GM19025 (cell line): ENCODE measurements around the gene ZAP70.
"Not testable (repeated sequence)": the region's sequence is repeated elsewhere in the genome, so short reads cannot be mapped to it uniquely, and the experiment has no call there.

Experiments used
- ATAC-seq: cut with Tn5 transposase; IDR thresholded peaks from one replicate; pipeline ENCODE4 v1.9.1; 2021; ENCODE audit warnings: mild to moderate bottlenecking, low read depth, moderate library complexity; ENCODE audit not compliant: unreplicated experiment

The ZAP70 gene

DNA sequence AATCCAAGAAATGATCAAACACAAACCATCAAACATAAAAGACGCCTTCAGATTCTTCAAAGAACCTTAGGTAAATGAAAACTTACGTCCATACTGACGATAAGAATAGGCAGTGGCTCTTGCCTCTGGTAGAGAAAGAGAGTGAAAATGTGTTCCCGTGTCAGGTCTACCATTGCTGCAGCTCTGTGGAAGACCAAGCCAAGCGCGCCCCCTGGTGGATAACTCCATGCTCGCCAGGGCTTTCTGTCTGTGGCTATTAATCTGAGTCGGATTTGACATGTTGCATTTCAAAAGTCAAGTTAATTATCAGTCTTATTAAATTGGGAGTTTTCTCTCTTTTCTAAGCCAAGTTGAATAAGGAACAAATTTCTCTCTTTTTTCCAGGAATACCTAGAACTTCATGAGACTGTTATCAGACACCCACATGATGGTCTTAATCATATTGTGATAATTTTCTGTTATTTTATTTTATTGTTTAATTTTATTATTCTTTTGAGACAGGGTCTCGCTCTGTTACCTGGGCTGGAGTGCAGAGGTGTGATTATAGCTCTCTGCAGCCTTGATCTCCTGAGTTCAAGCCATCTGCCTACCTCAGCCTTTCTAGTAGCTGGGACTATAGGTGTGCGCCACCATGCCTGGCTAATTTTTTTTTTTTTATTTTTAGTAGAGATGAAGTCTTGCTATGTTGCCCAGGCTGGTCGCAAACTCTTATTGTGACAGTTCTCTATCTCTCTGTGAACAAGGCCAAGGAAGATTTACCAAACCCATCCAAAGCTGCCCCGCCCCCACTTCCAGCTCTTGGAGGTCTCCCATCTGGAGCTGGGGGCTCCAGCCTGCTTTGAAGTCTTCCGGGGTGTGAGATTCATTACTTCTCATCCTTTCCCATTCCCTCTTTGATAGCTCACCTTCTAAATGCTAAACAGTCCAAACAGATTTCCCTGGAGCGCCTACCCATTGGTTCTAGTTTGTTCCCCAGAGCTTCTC, 15.8 kb upstream of the ZAP70 start:
- ATAC-seq, result no peak

DNA sequence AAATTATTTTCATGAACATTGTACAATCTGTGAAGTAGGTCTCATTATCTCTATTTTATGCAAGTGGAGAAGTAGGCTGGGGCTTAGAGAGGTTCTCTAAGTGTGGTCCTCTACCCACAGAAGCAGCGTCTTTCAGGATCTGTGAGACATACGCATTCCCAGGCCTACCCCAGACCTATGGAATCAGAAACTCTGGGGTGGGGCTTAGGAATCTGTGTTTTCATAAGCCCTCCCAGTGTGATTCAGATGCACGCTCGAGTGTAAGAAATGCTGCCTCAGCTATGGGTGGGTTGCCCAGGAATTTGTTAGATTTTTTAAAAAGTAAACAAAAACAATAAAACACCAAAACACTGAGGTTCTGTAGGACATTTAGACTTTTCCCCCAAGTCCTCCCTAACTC, 14.8 kb upstream of the ZAP70 start:
- no peak for ATAC-seq

DNA sequence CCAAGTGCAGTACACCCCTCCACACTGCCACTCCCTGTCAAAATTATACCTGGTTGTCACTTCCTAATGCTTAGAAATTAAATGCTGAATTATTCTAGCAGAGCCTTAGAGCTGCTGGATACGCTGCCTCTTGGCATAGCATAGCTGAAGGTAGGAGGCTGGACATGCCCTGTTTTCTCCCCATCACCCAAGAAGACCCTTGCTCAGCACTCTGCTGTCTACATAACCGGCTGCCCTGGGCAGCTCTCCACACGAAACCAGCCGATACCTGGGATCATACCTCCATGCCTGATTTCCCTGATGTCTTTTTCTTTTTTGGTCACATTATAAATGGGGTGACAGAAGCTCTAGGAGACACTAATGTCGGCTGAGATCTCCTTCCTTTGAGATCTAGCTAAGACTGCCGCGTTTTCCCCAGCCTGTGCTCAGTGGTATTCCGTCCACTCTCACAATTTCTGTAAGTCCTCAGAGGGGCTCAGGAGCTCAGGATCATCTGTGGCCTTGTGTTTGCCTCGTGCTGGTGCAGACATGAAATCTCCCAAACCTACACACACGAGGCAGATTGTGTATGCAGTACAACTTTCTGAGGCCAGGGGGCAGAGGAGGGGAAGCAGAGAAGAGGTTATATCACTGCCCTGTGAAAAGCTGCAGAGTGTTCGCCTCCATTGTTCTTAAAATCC, 13.5 kb upstream of the ZAP70 start:
- no peak for ATAC-seq

DNA sequence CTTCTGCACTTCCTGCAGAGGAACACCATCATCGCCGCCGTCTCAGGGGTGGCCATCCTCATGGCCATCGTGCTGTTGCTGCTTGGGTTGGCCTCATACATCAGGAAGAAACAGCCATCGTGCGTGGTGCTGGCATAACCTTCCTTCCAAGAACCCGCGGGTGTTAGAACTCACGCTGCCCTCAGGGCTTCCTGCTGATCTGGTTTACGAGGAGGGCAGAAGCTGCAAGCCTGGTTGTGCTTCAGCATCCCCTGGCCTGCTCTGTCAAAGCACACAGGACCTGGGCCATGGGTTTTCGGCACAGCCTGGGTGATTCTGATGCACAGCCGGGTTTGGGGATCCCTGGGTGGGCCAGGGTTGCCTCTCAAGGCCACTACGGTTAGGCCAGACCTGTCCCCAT, 12.2 kb upstream of the ZAP70 start:
- ATAC-seq, result no peak

DNA sequence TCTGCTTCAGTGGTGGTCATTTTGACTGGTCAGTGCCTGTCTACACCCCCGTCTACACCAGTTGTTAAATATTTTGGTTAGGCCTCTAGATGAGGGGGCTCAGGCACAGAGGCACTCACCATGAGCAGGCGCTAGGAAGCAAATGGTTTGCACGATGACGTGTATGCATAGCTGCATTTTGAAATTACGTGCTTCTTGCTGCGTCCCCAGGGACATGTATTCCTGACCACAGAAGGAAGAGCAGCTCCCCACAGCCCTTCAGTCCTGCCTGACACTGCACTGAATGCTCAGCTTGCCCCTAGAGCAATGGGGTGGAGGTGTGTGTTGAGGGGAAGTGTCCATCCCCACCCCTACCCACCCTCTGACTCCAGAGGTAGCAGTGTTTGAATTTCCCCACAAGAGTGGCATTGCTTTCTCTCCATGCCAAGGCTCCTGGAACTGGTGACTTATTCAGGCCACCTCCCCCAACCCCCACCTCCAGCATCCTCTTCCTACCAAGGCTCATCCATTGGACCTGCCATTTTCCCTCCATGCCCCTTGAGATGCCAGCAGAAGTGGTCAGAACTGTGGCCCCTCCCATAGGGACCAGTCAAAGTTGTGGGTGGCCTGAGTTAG, 11.4 kb upstream of the ZAP70 start:
- no peak for ATAC-seq

DNA sequence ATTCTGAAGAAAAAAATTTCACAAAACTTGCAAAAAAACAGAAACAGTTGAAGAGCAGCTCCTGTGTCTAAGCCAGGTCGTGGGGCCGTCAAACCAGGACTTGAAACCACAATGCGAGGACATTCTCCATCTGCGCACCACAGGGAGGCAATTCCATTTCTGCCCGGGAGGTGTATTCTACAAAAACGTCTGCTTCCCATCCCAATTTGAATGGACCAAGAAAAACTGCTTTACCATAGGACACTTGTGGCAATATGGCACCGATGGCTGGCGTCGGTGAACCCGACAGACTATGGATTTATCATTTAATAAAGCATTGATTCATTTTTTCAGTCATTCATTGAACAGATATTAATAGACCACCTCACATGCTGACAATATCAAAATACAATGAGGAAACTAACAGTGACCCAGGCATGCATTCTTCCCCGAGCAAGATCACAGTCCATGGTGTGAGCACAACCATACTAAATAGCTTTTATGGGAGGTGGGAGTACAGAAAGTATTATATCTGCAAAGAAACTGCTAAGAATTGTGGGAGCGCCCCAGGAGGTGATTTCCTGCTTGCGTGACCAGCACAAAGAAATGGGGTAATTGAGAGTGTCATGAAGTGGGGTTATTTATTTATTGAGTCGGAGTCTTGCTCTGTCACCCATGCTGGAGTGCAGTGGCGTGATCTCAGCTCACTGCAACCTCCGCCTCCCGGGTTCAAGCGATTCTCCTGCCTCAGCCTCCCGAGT, 10.5 kb upstream of the ZAP70 start:
- no peak for ATAC-seq

DNA sequence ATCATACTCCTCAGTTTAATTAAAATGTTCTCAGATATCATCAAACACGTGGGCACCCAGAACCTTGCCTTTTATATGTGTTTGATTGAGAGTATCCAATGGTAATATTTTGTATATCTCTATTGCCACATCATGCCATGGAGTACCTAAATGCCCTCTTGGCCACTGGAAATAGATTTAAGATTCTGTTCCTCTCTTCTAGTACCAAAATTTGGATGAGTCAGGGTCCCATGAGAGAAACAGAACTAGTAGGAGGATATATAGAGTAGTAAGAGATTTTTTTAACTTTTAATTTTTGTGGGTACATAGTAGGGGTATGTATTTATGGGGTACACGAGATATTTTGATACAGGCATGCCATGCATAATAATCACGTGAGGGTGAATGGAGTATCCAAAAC, 9.6 kb upstream of the ZAP70 start:
- no peak for ATAC-seq

DNA sequence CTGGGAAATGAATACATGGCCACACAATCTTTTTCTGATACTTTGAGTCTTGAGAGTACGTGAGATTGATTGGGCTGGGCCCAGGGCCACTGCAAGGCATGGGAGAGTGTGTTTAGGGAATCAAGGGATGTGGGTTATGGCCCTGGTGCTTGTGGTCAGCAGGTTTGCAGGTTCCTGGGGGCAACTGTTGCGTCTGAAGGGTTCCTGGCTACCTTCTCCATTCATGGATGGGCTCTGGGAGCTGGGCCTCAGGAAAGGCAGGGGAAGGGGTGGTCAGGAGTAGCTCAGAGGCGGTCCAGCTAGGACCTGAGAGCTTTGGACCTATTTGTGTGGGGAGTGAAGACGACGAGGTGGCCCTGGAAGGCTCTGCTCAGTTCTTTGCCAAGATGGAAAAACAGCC, 8.4 kb upstream of the ZAP70 start:
- ATAC-seq, result no peak

DNA sequence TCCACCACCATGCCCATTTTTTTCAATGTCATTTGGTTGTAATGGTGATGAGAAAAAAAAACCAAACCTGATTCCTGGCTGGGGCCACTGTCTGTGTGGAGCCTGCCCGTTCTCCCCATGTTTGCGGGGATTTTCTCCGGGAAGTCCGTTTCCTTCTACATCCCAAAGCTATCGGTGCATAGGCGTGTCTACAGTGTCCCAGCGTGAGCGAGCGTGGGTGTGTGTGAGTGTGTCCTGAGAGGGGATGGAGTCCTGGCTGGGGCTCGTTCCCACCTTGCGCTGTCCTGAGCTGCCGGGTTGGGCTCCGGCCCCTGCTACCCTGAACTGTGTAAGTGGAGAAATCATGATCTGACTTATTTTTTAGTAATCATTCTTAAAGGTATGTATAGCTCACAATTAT, 7.3 kb upstream of the ZAP70 start:
- no peak for ATAC-seq

DNA sequence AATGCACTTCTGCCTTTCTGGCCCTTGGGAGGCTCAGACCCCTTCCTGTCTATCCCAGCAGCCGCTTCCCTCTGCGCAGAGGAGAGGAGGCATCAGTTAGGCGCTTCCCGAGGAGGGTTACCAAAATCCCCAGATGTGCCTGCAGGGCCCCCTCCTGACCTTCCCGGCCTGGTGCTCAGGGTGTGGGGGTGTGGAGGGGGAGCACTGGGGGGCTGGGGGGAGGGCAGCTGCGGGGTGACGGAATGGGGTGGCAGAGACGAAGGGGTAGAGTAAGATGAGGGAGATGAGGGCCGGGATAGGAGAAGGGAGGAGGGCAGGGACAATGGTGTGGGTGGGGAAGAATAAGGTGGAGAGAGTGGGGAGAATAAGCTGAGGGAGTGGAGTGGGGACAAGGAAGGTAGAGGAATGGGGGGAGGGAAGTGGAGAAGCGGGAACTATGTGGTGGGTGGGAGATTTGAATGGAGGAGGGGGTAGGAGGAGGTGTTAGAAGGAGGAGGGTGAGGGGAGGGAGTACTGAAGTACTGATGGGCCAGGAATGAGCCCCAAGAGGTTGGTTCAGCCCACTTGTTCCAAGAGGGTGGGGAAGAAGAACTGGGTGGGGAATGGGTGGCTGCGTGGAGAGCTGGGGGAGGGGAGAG, 6.5 kb upstream of the ZAP70 start:
- no peak for ATAC-seq

DNA sequence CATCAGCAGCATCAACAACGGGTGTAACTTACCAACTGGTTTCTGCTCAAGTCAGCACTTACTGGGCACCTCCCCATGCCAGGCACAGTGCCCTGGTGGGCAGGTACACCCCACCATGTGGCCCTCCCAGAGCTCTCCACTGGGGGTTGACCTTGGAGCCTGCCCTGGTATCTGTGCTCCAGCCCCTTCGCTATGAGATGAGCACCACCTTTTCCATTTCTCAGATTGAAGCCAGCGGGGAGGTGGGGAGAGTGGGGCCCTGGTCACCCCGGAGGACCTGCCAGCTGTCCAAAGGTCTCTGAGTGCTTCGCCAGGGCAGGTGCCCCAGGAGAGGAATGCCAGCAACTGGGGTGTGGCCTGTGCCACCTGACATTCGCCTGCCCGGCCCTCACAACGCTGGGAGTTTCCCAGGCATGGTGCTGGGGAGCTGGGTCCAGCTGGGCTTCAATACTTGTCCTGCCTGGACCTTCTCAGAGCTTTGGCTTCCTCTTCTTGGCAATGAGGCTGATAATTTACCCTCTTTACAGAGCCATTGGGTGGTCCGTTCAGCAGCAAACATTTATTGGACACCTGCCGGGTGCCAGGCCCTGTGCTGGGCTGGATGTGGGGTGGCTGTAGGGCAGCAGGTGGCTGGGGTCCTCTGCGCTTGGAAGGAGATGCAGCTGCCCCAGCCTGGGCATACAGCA, 5.9 kb upstream of the ZAP70 start:
- ATAC-seq, result no peak

DNA sequence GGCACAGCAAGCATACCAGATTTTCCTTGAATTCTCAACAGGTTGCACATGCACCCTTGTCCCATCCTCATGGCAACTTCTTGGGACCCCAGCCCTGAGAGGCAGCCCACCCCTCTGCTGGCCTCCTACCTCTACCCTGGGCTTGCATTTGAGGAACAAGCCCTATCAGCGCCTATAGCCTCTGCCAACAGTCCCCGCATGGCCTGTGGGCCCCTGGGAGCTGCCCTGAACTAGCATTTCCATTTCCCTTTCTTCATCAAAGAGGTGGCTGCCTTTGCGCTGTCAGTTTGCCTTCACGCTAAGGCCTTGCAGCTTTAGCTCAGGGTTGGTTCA, 5.4 kb upstream of the ZAP70 start:
- no peak for ATAC-seq

DNA sequence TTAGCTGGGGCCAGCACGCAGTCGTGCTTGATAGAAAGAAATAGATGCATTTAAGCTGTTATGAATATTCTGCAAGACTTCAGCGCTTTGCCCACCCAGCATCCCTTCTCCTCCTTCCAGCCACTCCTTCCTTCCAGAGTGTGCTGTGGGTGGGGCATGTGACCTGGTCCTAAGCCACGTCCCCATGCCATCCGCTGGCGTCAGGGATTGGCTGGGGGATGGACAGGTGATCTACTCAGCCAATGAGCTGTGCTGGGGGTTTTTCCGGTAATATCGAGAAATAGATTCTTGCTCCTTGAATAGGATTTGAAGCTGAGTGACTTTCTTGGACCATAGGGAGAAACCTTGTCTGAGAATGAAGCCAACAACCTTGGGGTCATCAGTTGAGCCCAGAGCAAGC, 4.8 kb upstream of the ZAP70 start:
- no peak for ATAC-seq

DNA sequence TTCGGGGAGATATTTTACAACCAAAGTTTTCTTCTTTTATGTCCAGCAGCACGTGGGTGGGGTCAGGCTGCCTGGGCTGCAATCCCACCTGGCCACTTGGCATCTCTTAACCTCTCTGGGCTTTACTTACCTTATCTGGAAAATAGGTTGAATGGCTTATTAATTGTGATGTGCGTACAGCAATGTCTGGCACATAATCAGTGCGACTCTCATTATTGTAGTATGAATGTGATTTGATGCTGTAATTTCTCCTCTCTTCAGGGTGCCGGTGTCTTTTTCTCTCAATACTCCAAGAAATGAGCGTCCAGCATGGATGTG, 2.0 kb upstream of the ZAP70 start:
- no peak for ATAC-seq

DNA sequence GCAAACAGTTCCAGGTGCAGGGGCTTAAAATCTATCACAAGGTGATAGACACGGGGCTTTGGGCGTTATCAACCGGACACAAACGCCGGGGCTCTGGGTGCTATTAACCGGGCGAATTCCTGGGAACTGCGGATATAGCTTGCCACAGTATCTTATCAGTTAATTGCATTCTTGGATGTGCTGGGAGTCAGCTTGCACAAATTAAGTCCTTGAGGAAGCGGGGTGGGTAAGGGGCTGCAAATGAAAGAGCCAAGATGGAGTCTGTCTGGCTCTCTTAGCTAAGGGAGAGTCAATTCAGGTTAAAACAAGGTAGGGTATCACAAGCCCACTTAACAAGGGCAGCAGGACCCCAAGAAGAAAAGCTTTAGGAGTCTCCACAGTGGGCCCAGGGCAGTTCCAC, 1.2 kb upstream of the ZAP70 start:
- ATAC-seq, result not testable (repeated sequence)

DNA sequence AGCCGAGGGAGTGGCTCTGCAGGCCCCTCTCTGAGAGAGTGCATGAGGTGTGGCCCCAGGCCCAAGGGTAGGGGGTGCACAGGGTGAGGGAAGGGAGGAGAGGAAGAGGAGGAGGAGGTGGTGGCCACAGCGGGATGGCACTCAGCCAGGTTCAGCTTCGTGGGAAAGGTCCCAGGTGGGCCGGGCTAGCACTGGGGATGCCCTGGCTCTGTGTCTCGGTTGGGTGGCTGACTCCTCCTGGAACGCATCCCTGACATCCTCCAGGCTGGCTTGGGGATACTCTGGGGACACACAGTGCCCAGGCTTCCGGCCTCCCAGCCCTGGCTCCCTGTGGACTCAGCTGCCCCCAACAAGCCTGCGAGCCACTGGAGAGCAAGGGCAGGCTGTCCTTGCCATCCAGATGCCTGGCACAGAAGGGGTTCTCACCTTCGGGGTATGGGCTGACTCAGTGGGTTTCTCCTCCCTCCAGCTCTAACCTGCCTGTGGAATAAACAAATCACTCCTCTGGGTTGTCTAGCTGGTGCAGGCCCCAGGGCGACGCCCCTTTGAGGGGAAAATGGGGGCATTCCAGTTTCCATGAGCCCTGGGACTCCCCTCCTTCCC, 582 bp upstream of the ZAP70 start:
- ATAC-seq, result no peak

DNA sequence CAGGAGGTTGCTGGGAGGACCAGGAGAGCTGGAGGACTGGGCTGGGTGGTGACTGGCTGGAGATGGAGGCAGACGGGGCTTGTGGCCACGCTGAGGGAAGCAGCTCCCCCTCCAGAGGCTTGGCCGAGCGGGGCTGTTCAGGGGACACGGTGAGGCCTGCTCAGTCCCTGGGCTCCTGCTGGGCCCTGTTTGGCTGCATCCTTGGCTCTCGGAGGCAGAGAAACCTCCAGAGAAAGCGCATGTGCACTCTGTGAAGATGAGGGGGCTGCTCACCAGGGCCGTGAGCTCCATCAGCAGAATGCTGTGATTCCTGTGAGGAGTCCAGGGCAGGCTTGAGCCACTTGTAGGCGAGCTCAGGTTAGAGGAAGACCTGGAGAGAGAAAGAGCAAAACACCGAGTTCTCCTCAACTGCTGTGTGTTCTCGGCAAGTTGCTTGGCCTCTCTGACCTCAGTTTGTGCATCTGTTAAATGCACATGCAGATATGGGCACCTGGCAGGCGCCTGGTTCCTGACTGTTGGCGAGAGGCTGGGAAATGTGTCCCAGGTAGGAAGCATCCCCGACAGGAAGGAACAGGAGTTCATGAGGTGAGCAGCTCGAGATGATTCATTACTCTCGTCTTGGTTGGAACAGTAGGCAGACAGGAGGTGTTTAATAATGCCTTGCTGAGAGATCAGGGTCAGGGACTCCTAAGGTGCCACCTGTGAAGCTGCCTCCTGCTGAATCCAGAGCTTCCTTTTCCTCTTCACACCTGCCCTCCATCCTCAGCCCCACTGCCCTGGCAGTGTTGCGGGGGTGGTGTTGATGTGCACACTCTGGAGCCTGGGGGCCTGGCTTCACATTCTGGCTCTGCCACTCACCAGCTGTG, 941 bp downstream of the ZAP70 start:
- no peak for ATAC-seq

DNA sequence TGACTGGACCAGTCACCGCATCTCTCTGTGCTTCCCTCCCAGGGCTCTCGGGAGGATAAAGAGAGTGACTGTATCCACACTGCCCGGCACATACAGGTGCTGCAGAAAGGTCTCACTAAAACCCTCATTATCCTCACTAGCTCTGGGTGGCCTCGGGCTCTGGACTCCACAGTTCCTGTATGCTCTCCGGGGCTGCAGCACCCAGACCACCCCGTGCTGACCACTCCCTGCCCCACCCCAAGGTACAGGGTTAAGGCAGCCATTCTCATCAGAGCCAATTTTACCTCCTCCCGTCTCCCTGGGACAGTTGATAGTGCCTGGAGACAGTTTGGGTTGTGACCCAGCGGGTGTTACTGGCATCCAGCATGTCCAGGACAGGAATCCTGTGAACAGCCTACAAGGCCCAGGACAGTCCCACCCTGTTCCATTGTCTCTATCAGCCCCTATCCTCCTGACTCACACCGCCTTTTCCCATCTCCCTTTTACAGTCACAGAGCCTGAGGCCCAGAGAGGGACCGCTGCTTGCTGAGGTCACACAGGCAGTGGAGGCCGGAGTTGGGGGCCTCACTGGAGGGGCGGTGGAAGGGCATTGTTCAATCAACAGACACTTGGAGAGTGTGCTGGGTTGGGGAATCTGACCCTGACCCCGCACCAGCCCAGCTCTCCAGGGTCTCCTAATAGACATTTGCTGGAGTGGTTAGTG, 1.7 kb downstream of the ZAP70 start:
- no peak for ATAC-seq
